WTC11 (cell line): ENCODE data around the gene CFAP221. TPM values are rescaled to one million over a fixed set of nuclear protein-coding genes. Genes with fewer than 3 reads are reported as not detected.
A peak's percentile ranks its signal among the peaks of the same experiment; 100 is the strongest.

Experiments used
- ATAC-seq: fragments of 200-7000 bp; cut with Tn5 transposase; 2 replicates; pipeline ENCODE4 v1.10.0; 2021; ENCODE audit warnings: mild to moderate bottlenecking, moderate library complexity
- CTCF ChIA-PET: fragments of 300-600 bp; sonication (Branson Sonifier 250); formaldehyde crosslinking; loops from one replicate; lab custom pipeline; 2021; ENCODE audit warnings: antibody characterized with exemption; lab: Charles Lee
- POLR2A ChIA-PET: fragments of 350-600 bp; sonication (Branson Sonifier 250); formaldehyde crosslinking; loops from one replicate; lab custom pipeline; 2021; ENCODE audit warnings: antibody characterized with exemption; lab: Charles Lee
- DNase-seq: peaks from one replicate; pipeline ENCODE4 v3.0.0; 2021; ENCODE audit warnings: low spot score
- H3K27ac Mint-ChIP-seq: 2 replicates; pipeline ENCODE4 v1.8.0; 2021; ENCODE audit warnings: mixed read lengths
- H3K27me3 Mint-ChIP-seq: 2 replicates; pipeline ENCODE4 v1.8.0; 2021; ENCODE audit warnings: low read depth, mild to moderate bottlenecking, moderate library complexity, mixed read lengths
- H3K36me3 Mint-ChIP-seq: 2 replicates; pipeline ENCODE4 v1.8.0; 2021; ENCODE audit warnings: mixed read lengths
- H3K4me1 Mint-ChIP-seq: 2 replicates; pipeline ENCODE4 v1.8.0; 2022; ENCODE audit warnings: mixed read lengths
- H3K4me3 Mint-ChIP-seq: 2 replicates; pipeline ENCODE4 v1.8.0; 2021; ENCODE audit warnings: mild to moderate bottlenecking, moderate library complexity, mixed read lengths
- H3K9me3 Mint-ChIP-seq: 2 replicates; pipeline ENCODE4 v1.8.0; 2021; ENCODE audit warnings: mixed read lengths
- AFF4 ChIP-seq: sonication (generic); formaldehyde crosslinking; IDR thresholded peaks from 2 replicates; pipeline ENCODE4 v1.8.1; 2023; ENCODE audit warnings: mild to moderate bottlenecking, missing genetic modification reagents, borderline replicate concordance
- CBFB ChIP-seq: sonication (generic); formaldehyde crosslinking; IDR thresholded peaks from 2 replicates; pipeline ENCODE4 v1.8.1; 2022; ENCODE audit warnings: mild to moderate bottlenecking, low read depth, missing genetic modification reagents
- CDX4 ChIP-seq: fragments of 250-450 bp; sonication (Bioruptor Pico); IDR thresholded peaks from 2 replicates; pipeline ENCODE4 v1.9.0; 2021; ENCODE audit warnings: moderate library complexity, mild to moderate bottlenecking, inconsistent platforms, borderline replicate concordance
- CREB1 ChIP-seq: sonication (generic); formaldehyde crosslinking; IDR thresholded peaks from 2 replicates; pipeline ENCODE4 v1.8.0; 2023; ENCODE audit warnings: mild to moderate bottlenecking, missing genetic modification reagents
- ETV6 ChIP-seq: sonication (generic); formaldehyde crosslinking; IDR thresholded peaks from 2 replicates; pipeline ENCODE4 v1.8.1; 2022; ENCODE audit warnings: mild to moderate bottlenecking, missing genetic modification reagents
- FOXK1 ChIP-seq: sonication (generic); formaldehyde crosslinking; IDR thresholded peaks from 2 replicates; pipeline ENCODE4 v1.8.0; 2022; ENCODE audit warnings: mild to moderate bottlenecking, moderate library complexity, missing genetic modification reagents
- FOXP1 ChIP-seq: sonication (generic); formaldehyde crosslinking; IDR thresholded peaks from 2 replicates; pipeline ENCODE4 v1.8.0; 2022; ENCODE audit warnings: missing genetic modification reagents, mild to moderate bottlenecking, moderate library complexity, borderline replicate concordance
- GABPB1 ChIP-seq: sonication (generic); formaldehyde crosslinking; IDR thresholded peaks from 2 replicates; pipeline ENCODE4 v1.8.1; 2023; ENCODE audit warnings: mild to moderate bottlenecking, missing genetic modification reagents
- NR3C1 ChIP-seq: sonication (generic); formaldehyde crosslinking; conservative IDR thresholded peaks from 2 replicates; pipeline ENCODE4 v1.8.1; 2023; ENCODE audit warnings: low read depth, mild to moderate bottlenecking, missing genetic modification reagents
- ZMAT4 ChIP-seq: fragments of 250-450 bp; sonication (Bioruptor Pico); IDR thresholded peaks from 2 replicates; pipeline ENCODE4 v1.9.0; 2021; ENCODE audit warnings: mild to moderate bottlenecking
- ZNF138 ChIP-seq: sonication (generic); formaldehyde crosslinking; conservative IDR thresholded peaks from 2 replicates; pipeline ENCODE4 v1.8.1; 2022; ENCODE audit warnings: mild to moderate bottlenecking, moderate library complexity, missing genetic modification reagents
- ZNF232 ChIP-seq: sonication (generic); formaldehyde crosslinking; IDR thresholded peaks from 2 replicates; pipeline ENCODE4 v1.8.0; 2022; ENCODE audit warnings: mild to moderate bottlenecking, missing genetic modification reagents
- ZNF281 ChIP-seq: sonication (generic); formaldehyde crosslinking; IDR thresholded peaks from 2 replicates; pipeline ENCODE4 v1.8.0; 2023; ENCODE audit warnings: mild to moderate bottlenecking, missing genetic modification reagents
- ZNF671 ChIP-seq: fragments of 250-450 bp; sonication (Bioruptor Pico); IDR thresholded peaks from 2 replicates; pipeline ENCODE4 v1.8.0; 2021; ENCODE audit warnings: mild to moderate bottlenecking
- ZSCAN18 ChIP-seq: fragments of 250-450 bp; sonication (Bioruptor Pico); IDR thresholded peaks from 2 replicates; pipeline ENCODE4 v2.1.2; 2022; ENCODE audit warnings: mild to moderate bottlenecking, moderate library complexity
- total RNA-seq: library from RNA; stranded (reverse); gene quantifications from 3 replicates; pipeline ENCODE4 v1.2.3, GENCODE V29; 2021

Gene CFAP221
- total RNA-seq, 1 experiment from 2014 or later, result 0.35 TPM

GRCh38 chr2:119691189-119691588, 146.9 kb downstream of the CFAP221 start (continued):
- no peak for TF ChIP-seq CDX4 (CRISPR knock-in tag)
- TF ChIP-seq CREB1 (CRISPR knock-in tag), result no peak
- TF ChIP-seq GABPB1 (CRISPR knock-in tag), result no peak
- no peak for TF ChIP-seq FOXK1 (CRISPR knock-in tag)
- TF ChIP-seq AFF4 (CRISPR knock-in tag), result no peak
- no peak for TF ChIP-seq ETV6 (CRISPR knock-in tag)
- no peak for TF ChIP-seq NR3C1 (CRISPR knock-in tag)
- no peak for TF ChIP-seq ZNF232 (CRISPR knock-in tag)
- no peak for TF ChIP-seq CBFB

GRCh38 chr2:119691651-119692245, 147.5 kb downstream of the CFAP221 start:
- no peak for ATAC-seq
- no peak for DNase-seq
- Mint-ChIP-seq H3K36me3 (peaks cover 14% of the 10 kb centered on the region), H3K27ac (no peak overlapping the region; the same call in 1 of the 2 replicates), H3K27me3 (no peaks in the 10 kb centered on the region; the same call in 1 of the 2 replicates), H3K4me1 (peaks cover 22% of the 10 kb centered on the region), H3K4me3 (no peak overlapping the region), H3K9me3 (peaks cover 3% of the 10 kb centered on the region)
- 0 out of 2 replicates have a peak, but pooled peaks have one; percentile 39 for TF ChIP-seq GABPB1 (CRISPR knock-in tag)
- no peak for TF ChIP-seq ZNF671 (CRISPR knock-in tag)
- ChIA-PET CTCF (interaction anchor here (1.2 to 2.1 kb wide), 4 partner anchors 10 to 131 kb away, joined by 3 to 14 read pairs (median 6); no protein-coding TSS in a partner anchor), POLR2A (no interaction called here)

- Mint-ChIP-seq H3K9me3 (peaks cover 3% of the 10 kb centered on the region), H3K4me3 (no peak overlapping the region), H3K36me3 (peaks cover 9% of the 10 kb centered on the region), H3K4me1 (peaks cover 26% of the 10 kb centered on the region)
- ChIA-PET POLR2A (no interaction called here), CTCF (interaction anchor here (1.2 to 2.1 kb wide), 2 partner anchors 11 to 131 kb away, joined by 3 to 14 read pairs; no protein-coding TSS in a partner anchor)
- no peak for TF ChIP-seq ZNF138 (CRISPR knock-in tag)
- TF ChIP-seq, all 79 proteins: peak for 0
- no peak for DNase-seq
- ATAC-seq, result no peak
- H3K27me3 Mint-ChIP-seq, result no peaks in the 10 kb centered on the region; the same call in 1 of the 2 replicates
- no peak overlapping the region; the same call in 1 of the 2 replicates for H3K27ac Mint-ChIP-seq
These were observed 148.1 kb downstream of the CFAP221 start for GRCh38 chr2:119692310-119692709.

GRCh38 chr2:119692954-119693353, 148.7 kb downstream of the CFAP221 start:
- Mint-ChIP-seq H3K27ac (no peak overlapping the region), H3K4me3 (no peak overlapping the region), H3K4me1 (peaks cover 32% of the 10 kb centered on the region), H3K9me3 (peaks cover 3% of the 10 kb centered on the region), H3K36me3 (peaks cover 7% of the 10 kb centered on the region), H3K27me3 (no peaks in the 10 kb centered on the region; the same call in 1 of the 2 replicates)
- DNase-seq (no peak), ATAC-seq (no peak)
- CTCF ChIA-PET, result interaction anchor here (2.1 kb wide), 1 partner anchor 10 kb away, joined by 14 read pairs; no protein-coding TSS in a partner anchor
- POLR2A ChIA-PET, result interaction anchor here (0.8 kb wide), 1 partner anchor 14 kb away, joined by 3 read pairs; the partner anchor contains the start of gene TMEM177
- TF ChIP-seq FOXP1 (CRISPR knock-in tag) (no peak), ZNF281 (CRISPR knock-in tag) (no peak), AFF4 (CRISPR knock-in tag) (no peak), ZSCAN18 (no peak), NR3C1 (CRISPR knock-in tag) (no peak), ZMAT4 (CRISPR knock-in tag) (no peak)
